ENCODE data around the gene MAN2A1. TPM values are rescaled to one million over a fixed set of nuclear protein-coding genes. Genes with fewer than 3 reads are reported as not detected.

Gene MAN2A1
- total RNA-seq, 1 experiment from 2014 or later, result 128 TPM

GRCh38 chr5:109838157-109838556 is 148.4 kb downstream of the MAN2A1 start:
- Histone ChIP-seq H3K36me3 (ENCODE audit: insufficient read depth, low read length, poor library complexity, severe bottlenecking) (peaks cover 43% of the 10 kb centered on the region), H3K27me3 (replicated peaks; ENCODE audit: insufficient read depth, low read depth, low read length, poor library complexity) (no peaks in the 10 kb centered on the region), H3K27ac (ENCODE audit: low read depth, low read length, poor library complexity, severe bottlenecking) (no peak overlapping the region), H3K4me3 (ENCODE audit: low read depth, low read length, poor library complexity, severe bottlenecking) (no peak overlapping the region), H3K9me3 (ENCODE audit: low read depth, low read length, poor library complexity, severe bottlenecking) (no peaks in the 10 kb centered on the region), H3K4me1 (ENCODE audit: insufficient read depth, low read length, poor library complexity, severe bottlenecking) (no peaks in the 10 kb centered on the region)
- ChIA-PET CTCF (no interaction called here), POLR2A (ENCODE audit: low non-redundant PET) (no interaction called here)
- TF ChIP-seq, protein P1, sequence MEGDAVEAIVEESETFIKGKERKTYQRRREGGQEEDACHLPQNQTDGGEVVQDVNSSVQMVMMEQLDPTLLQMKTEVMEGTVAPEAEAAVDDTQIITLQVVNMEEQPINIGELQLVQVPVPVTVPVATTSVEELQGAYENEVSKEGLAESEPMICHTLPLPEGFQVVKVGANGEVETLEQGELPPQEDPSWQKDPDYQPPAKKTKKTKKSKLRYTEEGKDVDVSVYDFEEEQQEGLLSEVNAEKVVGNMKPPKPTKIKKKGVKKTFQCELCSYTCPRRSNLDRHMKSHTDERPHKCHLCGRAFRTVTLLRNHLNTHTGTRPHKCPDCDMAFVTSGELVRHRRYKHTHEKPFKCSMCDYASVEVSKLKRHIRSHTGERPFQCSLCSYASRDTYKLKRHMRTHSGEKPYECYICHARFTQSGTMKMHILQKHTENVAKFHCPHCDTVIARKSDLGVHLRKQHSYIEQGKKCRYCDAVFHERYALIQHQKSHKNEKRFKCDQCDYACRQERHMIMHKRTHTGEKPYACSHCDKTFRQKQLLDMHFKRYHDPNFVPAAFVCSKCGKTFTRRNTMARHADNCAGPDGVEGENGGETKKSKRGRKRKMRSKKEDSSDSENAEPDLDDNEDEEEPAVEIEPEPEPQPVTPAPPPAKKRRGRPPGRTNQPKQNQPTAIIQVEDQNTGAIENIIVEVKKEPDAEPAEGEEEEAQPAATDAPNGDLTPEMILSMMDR (conservative IDR thresholded peaks at IDR 0.05; ENCODE audit: low read depth, low read length), result no peak
- TF ChIP-seq EZH2 (IDR thresholded peaks at IDR 0.05; ENCODE audit: borderline replicate concordance, low read depth, low read length, poor library complexity, severe bottlenecking), result no peak
- intact Hi-C loops (cut with micrococcal nuclease; ENCODE audit: unreplicated experiment), result no loop called here
- DNase-seq (ENCODE audit: low spot score), result no peak
- no TSS peak for BruUV-seq (replicated peaks)

DNA sequence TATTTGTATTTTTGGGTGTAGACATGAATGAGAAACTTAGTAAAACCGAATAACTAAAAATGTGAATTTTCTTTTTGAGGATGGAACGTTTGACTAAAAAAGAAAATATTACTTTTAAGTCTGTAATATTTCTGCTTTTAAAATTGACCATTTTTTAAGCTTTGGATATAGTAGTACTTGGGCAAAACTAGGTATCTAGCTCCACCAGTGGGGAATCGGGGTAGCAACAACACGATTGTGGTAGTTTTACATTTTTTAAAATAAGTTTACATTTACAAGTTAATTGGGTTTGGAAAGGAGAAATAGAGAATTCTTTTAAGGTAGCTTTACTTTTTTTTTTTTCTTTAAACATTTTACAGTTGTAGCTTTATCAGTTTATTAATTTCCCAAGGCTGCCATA is 154.4 kb downstream of the MAN2A1 start:
- Histone ChIP-seq H3K27me3 (replicated peaks; ENCODE audit: insufficient read depth, low read depth, low read length, poor library complexity) (no peaks in the 10 kb centered on the region), H3K36me3 (ENCODE audit: insufficient read depth, low read length, poor library complexity, severe bottlenecking) (peaks cover 86% of the 10 kb centered on the region), H3K4me3 (ENCODE audit: low read depth, low read length, poor library complexity, severe bottlenecking) (no peak overlapping the region), H3K4me1 (ENCODE audit: insufficient read depth, low read length, poor library complexity, severe bottlenecking) (no peaks in the 10 kb centered on the region), H3K9me3 (ENCODE audit: low read depth, low read length, poor library complexity, severe bottlenecking) (no peaks in the 10 kb centered on the region), H3K27ac (ENCODE audit: low read depth, low read length, poor library complexity, severe bottlenecking) (no peak overlapping the region)
- intact Hi-C loops (cut with micrococcal nuclease; ENCODE audit: unreplicated experiment), result loop anchor here (10.0 kb wide), 1 partner anchor 229 kb away; no protein-coding TSS in a partner anchor
- peak; percentile 27 for DNase-seq (ENCODE audit: low spot score)
- ChIA-PET POLR2A (ENCODE audit: low non-redundant PET) (no interaction called here), CTCF (interaction anchor here (0.7 kb wide), 1 partner anchor 922 kb away, joined by 5 read pairs; no protein-coding TSS in a partner anchor)
- TF ChIP-seq EZH2 (IDR thresholded peaks at IDR 0.05; ENCODE audit: borderline replicate concordance, low read depth, low read length, poor library complexity, severe bottlenecking), result no peak
- TF ChIP-seq, protein P1 (conservative IDR thresholded peaks at IDR 0.05; ENCODE audit: low read depth, low read length), result peak; percentile 46; the same call in 1 of the 2 replicates
- no TSS peak for BruUV-seq (replicated peaks)

DNA sequence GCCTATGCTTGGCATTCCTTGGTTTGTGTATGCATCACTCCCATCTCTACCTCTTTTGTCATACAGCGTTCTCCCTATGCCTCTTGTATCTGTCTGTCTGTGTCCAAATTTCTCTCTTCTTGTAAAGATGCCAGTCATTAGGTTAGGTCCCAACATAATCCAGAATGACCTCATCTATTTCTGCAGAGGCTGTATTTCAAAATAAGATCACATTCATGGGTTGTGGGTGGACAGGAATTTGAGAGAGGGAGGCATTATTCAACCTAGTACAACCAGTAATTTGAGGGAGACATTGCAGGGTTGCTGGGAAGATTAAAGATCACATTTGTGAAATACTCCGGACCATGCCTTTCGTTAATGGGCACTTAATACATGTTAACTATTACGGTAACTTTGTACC is 155.0 kb downstream of the MAN2A1 start:
- ChIA-PET POLR2A (ENCODE audit: low non-redundant PET) (no interaction called here), CTCF (no interaction called here)
- intact Hi-C loops (cut with micrococcal nuclease; ENCODE audit: unreplicated experiment), result loop anchor here (10.0 kb wide), 1 partner anchor 230 kb away; no protein-coding TSS in a partner anchor
- H3K4me3 ChIP-seq (ENCODE audit: low read depth, low read length, poor library complexity, severe bottlenecking), result no peak overlapping the region
- H3K27ac ChIP-seq (ENCODE audit: low read depth, low read length, poor library complexity, severe bottlenecking), result no peak overlapping the region
- H3K9me3 ChIP-seq (ENCODE audit: low read depth, low read length, poor library complexity, severe bottlenecking), result no peaks in the 10 kb centered on the region
- peak; percentile 12 for DNase-seq (ENCODE audit: low spot score)
- TF ChIP-seq EZH2 (IDR thresholded peaks at IDR 0.05; ENCODE audit: borderline replicate concordance, low read depth, low read length, poor library complexity, severe bottlenecking), result no peak
- TF ChIP-seq, protein P1 (conservative IDR thresholded peaks at IDR 0.05; ENCODE audit: low read depth, low read length), result no peak
- no peaks in the 10 kb centered on the region for H3K4me1 ChIP-seq (ENCODE audit: insufficient read depth, low read length, poor library complexity, severe bottlenecking)
- BruUV-seq (replicated peaks), result no TSS peak
- H3K27me3 ChIP-seq (replicated peaks; ENCODE audit: insufficient read depth, low read depth, low read length, poor library complexity), result no peaks in the 10 kb centered on the region
- H3K36me3 ChIP-seq (ENCODE audit: insufficient read depth, low read length, poor library complexity, severe bottlenecking), result peaks cover 87% of the 10 kb centered on the region
